ENCODE measurements around the gene FZD1.

FZD1 gene

DNA sequence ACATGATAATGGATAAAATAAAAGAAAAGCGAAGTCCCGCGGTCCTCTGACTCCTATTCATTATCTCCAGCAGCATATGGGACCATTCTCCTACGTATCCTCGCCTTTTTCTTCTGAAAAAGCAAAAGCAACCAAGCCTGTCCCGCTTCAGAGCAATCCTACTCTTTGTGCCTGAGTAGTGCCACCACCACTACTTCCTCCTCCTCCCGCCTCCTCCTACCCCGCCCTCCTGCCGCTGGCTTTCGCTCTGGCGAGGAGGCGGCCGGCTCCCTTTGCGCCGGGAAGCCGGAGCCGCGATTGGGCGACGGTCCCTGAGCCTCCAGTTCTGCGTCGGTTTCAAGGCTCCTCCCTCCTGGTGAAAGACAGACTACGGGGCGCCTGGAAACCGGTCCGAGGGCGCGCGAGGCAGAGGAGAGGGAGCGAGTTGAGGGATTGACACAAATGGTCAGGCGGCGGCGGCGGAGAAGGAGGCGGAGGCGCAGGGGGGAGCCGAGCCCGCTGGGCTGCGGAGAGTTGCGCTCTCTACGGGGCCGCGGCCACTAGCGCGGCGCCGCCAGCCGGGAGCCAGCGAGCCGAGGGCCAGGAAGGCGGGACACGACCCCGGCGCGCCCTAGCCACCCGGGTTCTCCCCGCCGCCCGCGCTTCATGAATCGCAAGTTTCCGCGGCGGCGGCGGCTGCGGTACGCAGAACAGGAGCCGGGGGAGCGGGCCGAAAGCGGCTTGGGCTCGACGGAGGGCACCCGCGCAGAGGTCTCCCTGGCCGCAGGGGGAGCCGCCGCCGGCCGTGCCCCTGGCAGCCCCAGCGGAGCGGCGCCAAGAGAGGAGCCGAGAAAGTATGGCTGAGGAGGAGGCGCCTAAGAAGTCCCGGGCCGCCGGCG lies at the start of gene FZD1:
Gene FZD1, plus strand, starts transcription at position 388 of the 878 bp plus-strand sequence. Its CDS starts 448 bp downstream, at position 836.
- DNase-seq, result peak; percentile 84

DNA sequence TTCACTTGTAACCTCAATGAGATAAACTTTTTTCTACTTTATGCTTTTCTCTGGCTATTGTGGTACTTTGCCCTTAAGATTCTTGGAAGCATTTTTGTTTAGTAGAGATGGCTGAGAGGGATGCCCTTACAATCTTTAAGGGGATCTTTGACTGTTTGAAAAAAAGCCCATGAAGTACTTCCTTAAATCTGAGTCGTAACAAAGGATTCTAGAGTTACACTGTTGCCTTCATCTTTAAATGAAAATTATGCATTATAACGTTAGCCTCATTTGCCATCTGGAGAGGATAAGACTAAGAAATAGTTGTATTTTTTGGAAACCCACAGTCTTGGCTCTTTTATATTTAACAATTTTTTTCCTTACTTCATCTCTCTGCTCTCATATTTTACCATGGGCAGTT lies 37.8 kb upstream of the FZD1 start:
- no peak for DNase-seq

DNA sequence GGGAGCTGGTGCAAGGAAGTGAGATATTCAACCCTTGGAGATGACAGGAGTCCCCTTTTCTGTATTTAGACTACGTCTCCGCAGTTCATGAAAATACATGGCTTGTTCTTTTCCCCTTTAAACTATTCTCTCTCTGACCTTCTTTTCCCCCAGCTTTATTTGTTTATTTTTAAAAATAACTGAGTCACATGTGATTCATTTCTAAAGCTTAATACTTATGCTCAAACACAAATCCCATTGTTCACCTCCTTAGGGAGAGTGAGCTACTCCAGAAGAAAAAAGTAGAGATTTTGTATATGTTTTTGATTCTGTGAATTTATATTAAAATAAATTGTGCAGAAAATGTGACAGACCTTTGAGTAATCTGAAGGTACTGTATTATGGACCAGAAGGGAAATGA lies 35.9 kb upstream of the FZD1 start:
- DNase-seq, result no peak

DNA sequence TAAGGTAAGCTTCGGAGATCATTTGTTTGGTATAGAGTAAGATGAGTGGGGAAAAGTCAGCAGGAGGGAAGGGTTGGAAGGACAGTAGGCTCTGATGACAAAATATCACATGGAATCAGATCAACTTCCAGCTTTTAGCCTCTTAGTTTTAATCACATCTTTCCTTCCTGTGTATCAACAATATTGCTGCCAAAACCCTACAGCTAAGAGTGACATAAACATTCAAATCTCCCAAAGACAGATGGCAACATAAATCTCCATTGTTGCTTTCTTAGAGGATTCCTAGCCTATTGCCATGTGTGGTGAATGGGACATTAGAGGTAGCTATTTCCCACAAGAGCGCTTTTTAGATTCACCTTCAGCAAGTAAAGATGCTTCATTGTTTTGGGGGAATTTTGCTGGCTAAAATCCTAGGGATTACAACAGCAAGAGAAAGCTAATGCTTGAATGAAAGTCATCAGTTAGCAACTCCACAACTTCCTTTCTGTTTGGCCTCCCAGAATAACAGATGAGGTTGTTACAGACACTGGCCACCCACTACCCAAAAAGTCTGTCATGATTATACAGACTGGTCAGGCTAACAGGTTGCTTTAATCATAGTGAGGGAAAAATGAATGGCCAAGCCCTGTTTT lies 35.2 kb upstream of the FZD1 start:
- no peak for DNase-seq

DNA sequence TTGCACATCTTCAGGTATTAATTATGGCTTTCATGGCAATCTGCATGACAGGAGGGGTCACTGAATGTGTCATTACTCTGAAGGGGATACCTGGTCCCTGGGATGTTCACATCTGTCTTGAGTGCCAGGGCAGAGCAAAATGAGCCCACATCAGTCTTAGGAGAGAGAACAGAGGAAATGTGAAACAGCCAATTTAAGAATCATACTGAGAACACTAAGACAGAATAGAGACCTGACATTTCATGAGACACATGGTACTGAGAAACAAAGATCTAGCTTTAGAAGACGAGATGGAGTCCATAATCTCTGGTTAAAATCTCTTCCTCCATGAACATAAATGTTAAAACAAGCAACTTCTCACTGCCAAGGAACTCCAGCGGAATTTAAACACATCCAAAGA lies 34.1 kb upstream of the FZD1 start:
- DNase-seq, result no peak

DNA sequence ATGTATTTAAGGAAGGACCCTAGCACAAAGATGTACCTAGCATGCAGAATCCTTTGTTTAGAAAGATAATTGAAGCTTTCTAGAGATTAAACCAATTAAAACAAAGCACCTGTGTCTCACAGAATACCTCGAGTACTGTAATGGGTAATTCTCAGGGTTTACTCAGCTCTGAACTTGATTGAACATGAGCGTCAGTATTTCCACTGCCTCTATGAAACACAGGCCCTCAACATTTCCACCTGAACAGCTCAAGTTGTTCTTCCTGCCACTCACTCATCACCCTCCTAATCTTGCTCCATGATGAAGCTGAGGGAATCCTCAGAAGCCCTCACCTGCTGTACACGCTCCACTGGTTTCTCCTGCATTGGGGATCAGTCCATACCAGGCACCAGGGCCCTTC lies 33.7 kb upstream of the FZD1 start:
- DNase-seq, result no peak

DNA sequence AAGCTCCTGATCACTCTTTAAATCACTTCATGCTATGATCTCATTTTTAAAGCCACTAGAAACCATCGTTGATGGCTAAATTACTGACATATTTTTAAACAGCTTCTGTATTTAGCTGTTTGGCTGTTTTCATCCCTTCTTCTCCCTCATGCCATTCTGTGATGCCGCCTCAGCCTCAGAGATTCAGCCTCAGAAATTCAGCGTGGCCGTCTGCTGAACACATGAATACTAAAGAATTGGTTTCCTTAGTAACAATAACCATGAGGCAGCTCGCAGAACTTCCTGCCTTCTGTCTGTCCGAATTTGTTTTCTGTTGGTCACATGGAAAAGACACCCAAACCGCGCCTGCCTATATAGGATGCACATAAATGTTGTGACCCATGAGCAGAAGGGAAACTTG lies 31.0 kb upstream of the FZD1 start:
- no peak for DNase-seq

DNA sequence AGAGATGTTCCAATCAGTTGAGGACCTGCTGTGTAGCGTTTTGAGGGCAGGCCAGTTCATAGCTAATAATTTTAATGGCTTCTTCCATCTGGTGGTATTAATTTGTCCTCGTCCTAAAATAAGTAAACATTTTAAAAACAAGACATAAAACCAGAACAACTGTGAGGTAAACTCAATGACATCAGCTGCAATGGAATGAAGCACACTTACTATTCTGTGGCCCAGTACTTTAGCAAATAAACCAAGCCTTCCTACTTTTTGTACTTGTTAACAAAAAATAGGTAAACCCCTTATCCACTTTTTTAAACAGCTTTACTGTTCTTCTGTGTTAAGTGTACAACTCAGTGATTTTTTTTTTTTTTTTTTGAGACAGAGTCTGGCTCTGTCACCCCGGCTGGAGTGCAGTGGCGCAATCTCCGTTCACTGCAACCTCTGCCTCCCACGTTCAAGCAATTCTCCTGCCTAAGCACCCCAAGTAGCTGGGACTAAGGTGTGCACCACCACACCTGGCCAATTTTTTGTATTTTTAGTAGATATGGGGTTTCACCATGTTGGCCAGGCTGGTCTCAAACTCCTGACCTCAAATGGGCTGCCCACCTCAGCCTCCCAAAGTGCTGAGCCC lies 28.9 kb upstream of the FZD1 start:
- DNase-seq, result no peak

DNA sequence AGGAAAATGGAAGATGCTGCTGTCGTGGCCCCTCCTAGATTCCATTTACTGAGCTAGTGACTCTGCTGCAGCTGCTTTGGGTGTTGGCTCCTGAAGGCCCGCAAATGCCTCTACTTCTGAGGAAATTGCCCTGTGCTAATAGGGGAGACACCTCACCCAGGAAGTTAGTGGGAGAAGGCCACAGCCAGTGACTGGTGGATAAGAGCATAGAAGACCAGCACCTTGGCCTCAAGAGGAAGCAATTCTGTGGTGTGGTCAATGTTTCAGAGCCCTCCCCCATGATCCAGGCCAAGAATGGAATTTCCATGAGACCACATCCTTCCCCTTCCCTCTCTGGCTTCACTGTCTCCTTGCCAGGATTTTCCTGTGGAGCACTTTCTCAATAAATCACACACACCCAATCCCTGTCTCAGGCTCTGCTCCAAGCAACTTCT lies 25.0 kb upstream of the FZD1 start:
- DNase-seq, result no peak

DNA sequence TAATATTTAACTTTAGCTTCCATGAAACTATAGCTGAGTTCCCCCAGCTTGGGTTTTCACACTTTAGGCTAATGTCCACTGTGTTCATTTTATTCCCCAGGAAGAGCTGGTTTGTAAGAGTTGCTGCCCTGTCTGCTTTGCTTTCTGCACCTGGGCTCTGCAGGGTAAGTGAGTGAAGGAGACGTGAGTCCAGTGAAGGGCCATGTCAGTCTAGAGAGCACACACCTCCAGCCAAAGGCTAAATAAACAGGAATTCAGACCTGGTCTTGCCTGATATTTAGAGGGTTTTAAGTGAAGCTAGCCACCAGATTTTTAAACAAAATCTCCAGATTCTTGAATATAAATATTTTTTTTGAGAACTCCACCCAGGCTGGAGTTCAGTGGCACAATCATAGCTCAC lies 24.5 kb upstream of the FZD1 start:
- DNase-seq, result no peak

DNA sequence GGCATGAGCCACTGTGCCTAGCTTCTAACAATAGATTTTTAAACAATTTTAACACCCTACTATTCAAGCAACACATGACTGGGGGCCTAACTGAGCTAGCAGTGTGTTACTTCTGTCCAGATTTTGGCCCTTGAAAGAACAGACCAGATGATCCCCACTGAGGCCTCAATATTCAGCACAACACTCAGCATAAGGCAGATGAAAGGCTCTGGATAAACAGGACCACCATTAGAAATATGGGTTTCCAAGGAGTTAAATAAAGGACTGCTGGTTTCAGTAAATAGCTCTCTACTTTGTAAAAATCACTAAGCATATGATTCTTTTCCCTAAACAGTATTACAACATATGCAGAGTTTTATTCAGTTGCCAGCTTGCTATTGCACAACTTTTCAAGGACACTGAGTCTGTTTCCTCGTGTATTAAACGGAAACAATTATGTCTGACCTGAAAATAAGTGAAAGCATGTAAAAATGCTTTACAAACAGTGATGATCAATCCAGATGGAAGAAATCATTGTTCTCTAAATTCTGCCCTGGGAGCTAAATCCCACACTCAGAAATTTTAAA lies 23.8 kb upstream of the FZD1 start:
- DNase-seq, result no peak

DNA sequence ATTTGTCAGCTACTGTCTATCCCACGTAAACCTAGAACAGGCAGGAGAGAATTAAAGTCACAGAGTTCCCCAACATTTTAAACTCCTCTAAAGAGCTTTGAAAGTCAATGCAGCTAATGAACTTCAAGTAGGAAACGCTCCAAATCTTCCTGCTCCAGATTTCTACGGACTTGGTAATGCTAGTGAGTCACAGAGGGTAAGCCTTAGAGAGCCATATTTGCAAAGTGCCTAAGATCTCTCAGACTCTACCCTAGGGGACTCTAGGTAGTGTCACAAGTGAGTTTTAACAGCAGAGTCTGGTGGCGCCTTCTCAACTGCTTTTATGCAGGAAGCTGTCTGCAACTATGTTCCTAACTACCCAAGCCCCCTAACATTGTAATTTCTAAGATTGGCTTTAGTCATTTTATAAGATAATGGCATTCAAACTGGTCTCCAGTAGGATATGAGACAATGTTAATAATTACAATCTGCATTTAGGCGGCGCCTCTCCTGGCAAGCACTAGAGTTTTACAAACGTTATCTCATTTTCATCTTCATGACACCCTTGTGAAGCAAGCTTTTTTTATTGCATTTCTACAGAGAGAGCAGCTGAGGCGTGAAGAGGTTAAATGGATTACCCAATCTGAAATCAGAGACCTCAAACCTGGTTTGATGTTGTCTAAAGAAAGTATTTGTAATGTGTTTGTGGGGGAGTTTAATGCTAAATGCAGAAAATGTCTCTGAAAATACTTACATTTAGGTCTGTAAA lies 22.0 kb upstream of the FZD1 start:
- DNase-seq, result no peak

DNA sequence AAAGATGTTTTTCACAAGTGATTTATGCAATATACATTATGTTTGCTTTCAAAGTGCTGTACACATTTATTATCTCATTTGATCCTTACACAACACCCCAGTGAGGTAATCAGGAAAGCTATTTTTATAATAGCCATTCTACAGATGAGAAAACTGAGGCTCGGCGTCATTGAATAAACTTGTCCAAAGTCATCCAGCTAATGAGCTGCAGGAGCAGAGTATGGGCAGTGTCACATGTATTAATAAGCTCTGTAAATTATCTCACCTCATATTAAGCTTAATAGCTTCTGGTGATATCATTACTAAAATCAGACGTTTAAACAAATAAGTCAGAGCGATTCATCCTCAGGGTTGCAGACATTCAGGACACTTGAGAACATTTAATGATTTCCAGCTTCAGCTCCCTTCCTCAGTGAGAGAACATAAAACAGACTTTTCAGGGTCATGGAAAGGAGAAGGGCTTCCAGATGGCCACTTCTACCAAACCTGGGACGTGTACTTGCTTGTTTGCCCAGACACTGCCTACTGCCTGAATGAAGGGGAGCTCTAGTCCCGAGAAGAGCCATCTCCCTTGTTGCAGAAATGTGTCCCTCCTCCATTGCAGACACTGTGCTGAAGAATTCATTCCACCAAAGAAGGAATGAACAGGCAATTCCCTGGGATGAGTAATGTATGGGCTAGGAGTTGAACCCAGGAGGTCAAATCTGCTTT lies 20.5 kb upstream of the FZD1 start:
- no peak for DNase-seq

DNA sequence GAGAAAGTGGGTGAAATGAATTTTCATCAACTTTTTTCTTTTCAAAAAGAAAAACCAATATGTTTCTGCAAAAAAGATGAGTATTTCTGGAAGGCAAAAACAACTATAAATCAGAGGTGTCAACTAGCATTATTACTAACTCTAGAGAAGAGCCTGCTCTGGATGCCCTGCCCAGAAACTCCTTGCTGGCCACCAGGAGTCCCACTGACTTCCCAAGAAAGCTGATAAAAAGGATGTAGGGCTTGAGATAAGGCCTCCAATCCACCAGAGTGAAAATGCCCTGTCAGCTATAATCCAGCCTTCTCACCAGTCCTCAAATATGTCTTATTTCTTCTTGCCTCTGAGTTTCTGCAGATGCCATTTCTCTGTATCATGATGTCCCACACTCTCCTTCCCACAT lies 16.7 kb upstream of the FZD1 start:
- no peak for DNase-seq

DNA sequence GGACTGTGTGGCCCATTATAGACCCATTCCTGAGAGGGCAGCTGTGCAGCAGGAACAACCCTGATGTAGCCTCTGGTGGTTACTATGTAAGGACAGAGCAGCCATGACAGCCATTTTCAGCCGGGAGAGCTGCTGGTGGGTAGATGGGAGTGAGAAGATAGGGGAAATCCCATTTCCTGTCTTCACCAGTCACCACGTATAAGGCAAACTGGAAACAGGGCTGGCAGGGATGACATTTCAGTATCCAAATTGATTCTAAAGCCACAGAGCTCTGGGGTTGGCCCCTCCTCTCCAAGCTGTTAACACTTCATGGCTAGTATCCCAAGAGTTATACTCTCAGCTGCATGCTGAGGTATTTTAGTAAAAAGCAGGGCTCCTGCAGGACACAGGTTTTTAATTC lies 15.2 kb upstream of the FZD1 start:
- DNase-seq, result no peak

DNA sequence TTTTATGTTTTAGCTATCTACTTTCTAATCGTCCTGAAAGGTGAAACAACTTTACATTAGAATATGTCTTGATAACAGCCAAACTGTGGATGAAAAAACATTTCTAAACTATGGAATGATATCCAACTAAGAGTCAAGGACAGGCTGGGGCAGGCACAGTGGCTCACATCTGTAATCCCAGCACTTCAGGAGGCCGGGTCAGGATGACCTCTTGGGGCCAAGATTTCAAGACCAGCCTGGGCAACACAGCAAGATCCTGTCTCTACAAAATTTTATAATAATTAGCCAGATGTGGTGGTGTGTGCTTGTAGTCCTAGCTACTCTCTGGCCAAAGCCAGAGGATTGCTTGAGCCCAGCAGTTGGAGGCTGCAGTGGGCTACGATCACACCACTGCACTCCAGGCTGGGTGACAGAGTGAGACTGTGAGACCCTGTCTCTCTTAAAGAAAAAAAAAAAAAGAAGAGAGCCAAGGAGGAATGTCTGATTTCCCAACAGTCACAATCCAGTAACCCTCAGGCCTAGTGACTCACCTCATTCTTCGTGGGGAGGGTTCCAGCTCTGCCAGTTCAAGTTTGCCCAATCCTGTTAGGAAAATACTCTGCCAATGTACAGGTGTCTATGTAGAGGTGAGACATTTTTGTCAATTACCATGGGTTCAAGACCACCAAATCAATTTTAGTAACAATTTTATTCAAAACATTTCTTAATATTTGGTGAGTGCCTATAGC lies 14.6 kb upstream of the FZD1 start:
- DNase-seq, result no peak

DNA sequence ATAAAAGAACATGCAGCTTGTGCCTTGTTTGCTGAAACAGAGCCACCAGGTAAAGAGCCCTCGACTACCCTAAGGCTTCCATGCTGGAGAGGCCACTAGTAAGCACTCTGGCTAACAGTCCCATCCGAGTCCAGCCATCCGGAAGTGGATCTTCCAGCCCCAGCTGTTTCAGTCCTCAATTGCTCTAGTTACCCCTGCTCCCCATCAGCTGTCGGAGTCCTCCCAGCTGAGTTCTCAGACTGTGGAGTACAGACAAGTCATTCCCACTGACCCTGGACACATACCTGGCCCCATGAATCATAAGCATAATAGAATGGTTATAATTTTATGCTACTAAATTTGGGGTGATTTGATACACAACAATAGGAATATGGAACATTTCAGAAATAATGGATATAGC lies 13.5 kb upstream of the FZD1 start:
- no peak for DNase-seq

DNA sequence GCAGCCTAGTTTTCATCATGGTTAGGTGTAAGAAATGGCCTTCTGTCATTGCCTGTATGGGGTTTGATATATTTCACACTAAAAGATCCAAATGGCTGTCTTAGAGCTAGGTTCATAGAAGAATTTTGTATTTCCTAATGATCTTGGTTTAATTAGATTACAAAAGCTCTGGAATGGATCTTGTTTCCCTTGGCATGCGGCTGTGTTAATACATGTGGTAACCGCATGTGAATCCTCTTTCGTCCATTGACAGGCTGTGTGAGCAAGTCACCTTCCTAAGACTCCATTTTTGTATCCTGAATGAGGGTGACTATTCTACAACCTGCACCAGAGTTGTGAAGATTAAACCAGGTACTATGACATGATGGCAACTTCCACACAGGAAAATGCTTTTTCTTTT lies 12.4 kb upstream of the FZD1 start:
- DNase-seq, result no peak

DNA sequence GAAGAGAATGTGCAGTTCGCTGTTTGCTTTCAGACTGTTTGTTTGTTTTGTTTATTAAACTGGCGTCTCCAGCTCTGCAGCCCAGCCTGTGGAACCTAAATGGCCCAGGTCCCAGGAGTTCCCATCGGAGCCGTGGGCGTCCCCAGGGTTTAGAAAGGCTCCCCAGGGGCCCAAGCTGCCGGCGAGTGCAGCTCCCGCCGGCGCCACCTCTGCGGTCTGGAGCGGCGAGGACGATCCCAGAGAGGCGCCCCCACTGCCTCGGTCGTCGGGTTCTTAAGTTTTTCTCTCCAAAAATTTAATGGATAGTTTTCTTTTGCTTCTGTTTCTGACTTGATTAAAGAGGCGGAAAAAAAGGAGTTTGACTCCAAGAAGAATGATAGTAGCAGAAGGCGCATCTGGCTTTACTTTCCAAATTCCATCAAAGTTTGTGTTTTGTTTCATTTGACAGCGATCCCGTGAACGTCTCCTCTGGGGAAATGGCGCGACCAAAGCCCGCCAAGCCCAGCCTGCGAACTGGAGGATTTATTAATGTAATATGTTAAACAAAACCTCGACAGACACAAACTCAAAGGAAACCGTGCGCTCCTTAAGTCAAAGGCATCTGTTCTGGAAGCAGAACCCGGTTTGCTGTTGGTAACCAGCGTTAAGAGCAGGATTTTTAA lies 718 bp upstream of the FZD1 start:
- DNase-seq, result no peak

DNA sequence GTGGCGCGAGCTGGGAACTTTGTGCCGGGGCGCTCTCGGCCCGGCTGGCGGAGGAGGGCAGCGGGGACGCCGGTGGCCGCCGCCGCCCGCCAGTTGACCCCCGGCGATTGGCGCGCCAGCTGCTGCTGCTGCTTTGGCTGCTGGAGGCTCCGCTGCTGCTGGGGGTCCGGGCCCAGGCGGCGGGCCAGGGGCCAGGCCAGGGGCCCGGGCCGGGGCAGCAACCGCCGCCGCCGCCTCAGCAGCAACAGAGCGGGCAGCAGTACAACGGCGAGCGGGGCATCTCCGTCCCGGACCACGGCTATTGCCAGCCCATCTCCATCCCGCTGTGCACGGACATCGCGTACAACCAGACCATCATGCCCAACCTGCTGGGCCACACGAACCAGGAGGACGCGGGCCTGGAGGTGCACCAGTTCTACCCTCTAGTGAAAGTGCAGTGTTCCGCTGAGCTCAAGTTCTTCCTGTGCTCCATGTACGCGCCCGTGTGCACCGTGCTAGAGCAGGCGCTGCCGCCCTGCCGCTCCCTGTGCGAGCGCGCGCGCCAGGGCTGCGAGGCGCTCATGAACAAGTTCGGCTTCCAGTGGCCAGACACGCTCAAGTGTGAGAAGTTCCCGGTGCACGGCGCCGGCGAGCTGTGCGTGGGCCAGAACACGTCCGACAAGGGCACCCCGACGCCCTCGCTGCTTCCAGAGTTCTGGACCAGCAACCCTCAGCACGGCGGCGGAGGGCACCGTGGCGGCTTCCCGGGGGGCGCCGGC lies 870 bp downstream of the FZD1 start:
- DNase-seq, result no peak
